Measurements from ENCODE around the gene TFCP2. TPM values are rescaled to one million over a fixed set of nuclear protein-coding genes. Genes with fewer than 3 reads are reported as not detected.

Gene TFCP2
- total RNA-seq, 1 donor from 2014 or later, result 40.7 TPM

DNA sequence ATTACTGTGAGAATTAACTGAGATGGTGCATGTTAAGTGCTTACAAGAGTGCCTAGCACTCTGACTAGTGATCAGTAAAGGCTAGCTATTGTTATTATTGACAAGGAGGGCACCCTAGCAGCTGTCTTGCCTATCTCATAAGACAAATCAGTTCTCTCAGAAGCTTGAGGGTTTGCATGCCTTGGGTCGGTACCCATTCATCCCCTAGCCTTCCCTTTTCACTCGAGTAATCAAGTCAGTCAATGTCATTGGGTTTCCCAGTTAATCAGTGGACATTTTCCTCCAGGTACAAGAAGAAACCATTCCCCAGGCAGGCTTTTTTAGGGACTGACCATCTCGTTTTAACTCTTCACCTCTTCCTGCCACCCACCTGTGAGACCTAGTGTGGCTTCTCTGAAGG lies 10.4 kb upstream of the TFCP2 start:
- no peak for DNase-seq (ENCODE audit: extremely low spot score, unreplicated experiment)
- H3K4me1 Mint-ChIP-seq (ENCODE audit: unreplicated experiment), result peaks cover 16% of the 10 kb centered on the region
- no peaks in the 10 kb centered on the region for H3K36me3 Mint-ChIP-seq
- H3K4me3 Mint-ChIP-seq, result no peak overlapping the region
- no peaks in the 10 kb centered on the region for H3K27me3 Mint-ChIP-seq
- no peaks in the 10 kb centered on the region for H3K9me3 Mint-ChIP-seq
- H3K27ac Mint-ChIP-seq, result no peak overlapping the region
- TF ChIP-seq CTCF (conservative IDR thresholded peaks at IDR 0.05), result no peak

GRCh38 chr12:51181558-51181957 lies 8.6 kb upstream of the TFCP2 start:
- H3K4me3 Mint-ChIP-seq, result no peak overlapping the region
- H3K36me3 Mint-ChIP-seq, result no peaks in the 10 kb centered on the region
- H3K27me3 Mint-ChIP-seq, result no peaks in the 10 kb centered on the region
- H3K9me3 Mint-ChIP-seq, result no peaks in the 10 kb centered on the region
- no peak for TF ChIP-seq CTCF (conservative IDR thresholded peaks at IDR 0.05)
- H3K27ac Mint-ChIP-seq, result no peak overlapping the region
- peaks cover 12% of the 10 kb centered on the region for H3K4me1 Mint-ChIP-seq (ENCODE audit: unreplicated experiment)
- no peak for DNase-seq (ENCODE audit: extremely low spot score, unreplicated experiment)

DNA sequence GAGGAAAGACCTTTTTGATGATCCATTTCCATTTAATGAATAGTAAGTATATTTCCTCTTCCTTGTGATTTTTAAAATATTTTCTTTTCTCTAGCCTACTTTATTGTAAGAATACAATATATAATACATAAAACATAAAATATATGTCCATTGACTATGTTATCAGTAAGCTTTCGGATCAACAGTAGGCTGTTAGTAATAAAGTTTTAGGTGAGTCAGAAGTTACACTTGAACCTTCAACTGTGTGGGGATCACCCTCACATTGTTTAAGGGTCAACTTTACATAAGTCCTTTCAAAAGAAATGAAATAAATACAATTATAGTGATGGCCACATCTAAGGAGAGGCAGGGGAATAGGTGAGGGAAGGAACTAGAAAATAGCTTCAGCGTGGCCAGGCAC lies 5.0 kb upstream of the TFCP2 start:
- no peak for DNase-seq (ENCODE audit: extremely low spot score, unreplicated experiment)
- Mint-ChIP-seq H3K9me3 (no peaks in the 10 kb centered on the region), H3K4me1 (ENCODE audit: unreplicated experiment) (peaks cover 6% of the 10 kb centered on the region), H3K27me3 (no peaks in the 10 kb centered on the region), H3K27ac (no peak overlapping the region), H3K4me3 (no peak overlapping the region), H3K36me3 (no peaks in the 10 kb centered on the region)
- TF ChIP-seq CTCF (conservative IDR thresholded peaks at IDR 0.05), result no peak

DNA sequence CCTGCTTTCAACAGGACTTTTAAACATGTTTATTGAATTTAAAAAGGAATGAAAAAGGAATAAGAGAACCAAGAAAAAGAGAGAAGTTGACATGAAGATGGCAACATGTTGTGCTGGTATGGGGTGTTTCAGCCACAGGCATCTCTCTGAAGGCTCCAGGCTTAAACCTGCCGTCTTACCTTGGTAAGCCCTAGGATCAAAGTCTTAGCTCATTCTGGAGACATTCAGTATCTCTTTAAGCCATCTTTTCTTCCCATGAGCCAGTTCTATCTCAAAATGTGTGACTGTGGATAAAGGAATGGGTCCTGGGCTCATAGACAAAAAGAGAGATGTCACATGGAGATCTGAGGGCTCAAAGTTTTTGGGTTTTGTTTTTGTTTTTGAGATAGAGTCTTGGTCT lies 1.6 kb upstream of the TFCP2 start:
- no peaks in the 10 kb centered on the region for H3K27me3 Mint-ChIP-seq
- peaks cover 8% of the 10 kb centered on the region for H3K4me1 Mint-ChIP-seq (ENCODE audit: unreplicated experiment)
- TF ChIP-seq CTCF (conservative IDR thresholded peaks at IDR 0.05), result no peak
- peak overlapping the region; percentile 87 for H3K4me3 Mint-ChIP-seq
- peak overlapping the region; percentile 75 for H3K27ac Mint-ChIP-seq
- no peak for DNase-seq (ENCODE audit: extremely low spot score, unreplicated experiment)
- H3K9me3 Mint-ChIP-seq, result no peaks in the 10 kb centered on the region
- H3K36me3 Mint-ChIP-seq, result no peaks in the 10 kb centered on the region

- no peak overlapping the region for H3K27ac Mint-ChIP-seq
- peaks cover 9% of the 10 kb centered on the region for H3K4me1 Mint-ChIP-seq (ENCODE audit: unreplicated experiment)
- H3K9me3 Mint-ChIP-seq, result no peaks in the 10 kb centered on the region
- H3K27me3 Mint-ChIP-seq, result no peaks in the 10 kb centered on the region
- no peak for TF ChIP-seq CTCF (conservative IDR thresholded peaks at IDR 0.05)
- DNase-seq (ENCODE audit: extremely low spot score, unreplicated experiment), result no peak
- no peak overlapping the region for H3K4me3 Mint-ChIP-seq
- H3K36me3 Mint-ChIP-seq, result no peaks in the 10 kb centered on the region
Observed at GRCh38 chr12:51171884-51172514, 936 bp downstream of the TFCP2 start.

- peaks cover 17% of the 10 kb centered on the region for H3K36me3 Mint-ChIP-seq
- DNase-seq (ENCODE audit: extremely low spot score, unreplicated experiment), result no peak
- no peak overlapping the region for H3K4me3 Mint-ChIP-seq
- no peak overlapping the region for H3K27ac Mint-ChIP-seq
- no peak for TF ChIP-seq CTCF (conservative IDR thresholded peaks at IDR 0.05)
- peaks cover 17% of the 10 kb centered on the region for H3K4me1 Mint-ChIP-seq (ENCODE audit: unreplicated experiment)
- no peaks in the 10 kb centered on the region for H3K27me3 Mint-ChIP-seq
- H3K9me3 Mint-ChIP-seq, result no peaks in the 10 kb centered on the region
Observed at GRCh38 chr12:51163795-51164194, 9.1 kb downstream of the TFCP2 start.
